Embryonic facial prominence (tissue), 1 donor: ENCODE results near the gene MSH3.
"Not testable (repeated sequence)": the region's sequence is repeated elsewhere in the genome, so short reads cannot be mapped to it uniquely, and the experiment has no call there.

Source experiments
- DNase-seq: peaks from one replicate; pipeline ENCODE4 v3.0.0-alpha.2; 2016; ENCODE audit errors: extremely low spot score

The MSH3 gene

GRCh38 chr5:80706835-80707447, 52.5 kb downstream of the MSH3 start:
- no peak for DNase-seq

- no peak for DNase-seq
These were observed 53.2 kb downstream of the MSH3 start for GRCh38 chr5:80707645-80708044.

- no peak for DNase-seq
These were observed 56.8 kb downstream of the MSH3 start for GRCh38 chr5:80711216-80711615.

- DNase-seq: no peak
These were observed 57.5 kb downstream of the MSH3 start for GRCh38 chr5:80711938-80712337.

- DNase-seq: no peak
These were observed 58.5 kb downstream of the MSH3 start for GRCh38 chr5:80712919-80713318.

GRCh38 chr5:80713631-80714030, 59.2 kb downstream of the MSH3 start:
- DNase-seq: no peak

- no peak for DNase-seq
These were observed 60.3 kb downstream of the MSH3 start for GRCh38 chr5:80714570-80715298.

- no peak for DNase-seq
These were observed 61.4 kb downstream of the MSH3 start for GRCh38 chr5:80715887-80716286.

GRCh38 chr5:80720181-80720580, 65.7 kb downstream of the MSH3 start:
- DNase-seq: no peak

GRCh38 chr5:80722916-80723315, 68.5 kb downstream of the MSH3 start:
- DNase-seq: no peak

- no peak for DNase-seq
These were observed 71.0 kb downstream of the MSH3 start for GRCh38 chr5:80725446-80725845.

GRCh38 chr5:80736730-80737129, 82.3 kb downstream of the MSH3 start:
- DNase-seq: no peak

- DNase-seq: no peak
These were observed 84.0 kb downstream of the MSH3 start for GRCh38 chr5:80738466-80738865.

GRCh38 chr5:80739057-80739456, 84.6 kb downstream of the MSH3 start:
- DNase-seq: no peak

- DNase-seq: no peak
These were observed 85.0 kb downstream of the MSH3 start for GRCh38 chr5:80739496-80739895.

- DNase-seq: no peak
These were observed 85.4 kb downstream of the MSH3 start for GRCh38 chr5:80739898-80740297.

GRCh38 chr5:80740488-80740887, 86.0 kb downstream of the MSH3 start:
- not testable (repeated sequence) for DNase-seq

GRCh38 chr5:80740999-80741398, 86.5 kb downstream of the MSH3 start:
- no peak for DNase-seq

GRCh38 chr5:80744149-80744548, 89.7 kb downstream of the MSH3 start:
- no peak for DNase-seq

GRCh38 chr5:80745490-80745889, 91.0 kb downstream of the MSH3 start:
- DNase-seq: no peak

GRCh38 chr5:80747922-80748321, 93.5 kb downstream of the MSH3 start:
- no peak for DNase-seq

GRCh38 chr5:80752427-80752826, 98.0 kb downstream of the MSH3 start:
- no peak for DNase-seq

- DNase-seq: no peak
These were observed 99.3 kb downstream of the MSH3 start for GRCh38 chr5:80753712-80754111.

- DNase-seq: no peak
These were observed 100.4 kb downstream of the MSH3 start for GRCh38 chr5:80754900-80755299.
